ENCODE data around the gene FGD6.

DNA sequence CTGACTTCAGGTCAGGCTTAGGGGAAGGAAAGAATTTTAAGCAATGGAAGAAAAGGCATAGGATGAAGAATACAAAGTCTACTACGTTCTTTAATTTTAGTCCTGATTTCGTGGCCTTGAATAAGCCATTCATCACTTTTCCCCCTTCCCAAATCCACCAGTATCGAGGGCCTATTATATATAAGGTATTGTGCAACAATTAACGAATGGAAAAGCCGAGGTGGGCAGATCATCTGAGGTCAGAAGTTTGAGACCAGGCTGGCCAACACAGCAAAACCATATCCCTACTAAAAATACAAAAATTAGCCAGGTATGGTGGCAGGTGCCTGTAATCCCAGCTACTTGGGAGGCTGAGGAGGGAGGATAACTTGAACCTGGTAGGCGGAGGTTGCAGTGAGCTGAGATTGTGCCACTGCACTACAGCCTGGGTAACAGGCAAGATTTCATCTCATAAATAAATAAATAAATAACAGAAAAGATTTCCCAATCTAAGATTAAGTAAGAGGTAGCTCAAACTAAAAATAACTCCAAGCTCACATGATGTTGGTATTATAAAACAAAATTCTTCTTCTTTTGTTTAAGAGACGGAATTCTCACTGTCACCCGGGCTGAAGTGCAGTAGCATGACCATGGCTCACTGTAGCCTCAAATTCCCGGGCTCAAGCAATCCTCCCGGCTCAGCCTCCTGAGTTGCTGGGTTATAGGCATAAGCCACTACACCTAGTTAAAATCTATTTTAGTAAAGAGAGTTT lies 85.5 kb downstream of the FGD6 start:
- TF ChIP-seq, protein P1, sequence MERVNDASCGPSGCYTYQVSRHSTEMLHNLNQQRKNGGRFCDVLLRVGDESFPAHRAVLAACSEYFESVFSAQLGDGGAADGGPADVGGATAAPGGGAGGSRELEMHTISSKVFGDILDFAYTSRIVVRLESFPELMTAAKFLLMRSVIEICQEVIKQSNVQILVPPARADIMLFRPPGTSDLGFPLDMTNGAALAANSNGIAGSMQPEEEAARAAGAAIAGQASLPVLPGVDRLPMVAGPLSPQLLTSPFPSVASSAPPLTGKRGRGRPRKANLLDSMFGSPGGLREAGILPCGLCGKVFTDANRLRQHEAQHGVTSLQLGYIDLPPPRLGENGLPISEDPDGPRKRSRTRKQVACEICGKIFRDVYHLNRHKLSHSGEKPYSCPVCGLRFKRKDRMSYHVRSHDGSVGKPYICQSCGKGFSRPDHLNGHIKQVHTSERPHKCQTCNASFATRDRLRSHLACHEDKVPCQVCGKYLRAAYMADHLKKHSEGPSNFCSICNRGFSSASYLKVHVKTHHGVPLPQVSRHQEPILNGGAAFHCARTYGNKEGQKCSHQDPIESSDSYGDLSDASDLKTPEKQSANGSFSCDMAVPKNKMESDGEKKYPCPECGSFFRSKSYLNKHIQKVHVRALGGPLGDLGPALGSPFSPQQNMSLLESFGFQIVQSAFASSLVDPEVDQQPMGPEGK (CRISPR knock-in tag; IDR thresholded peaks at IDR 0.05; ENCODE audit: borderline replicate concordance) = no peak
- TF ChIP-seq ZFP3 (CRISPR knock-in tag; IDR thresholded peaks at IDR 0.05) (no peak), ZC3H10 (CRISPR knock-in tag; IDR thresholded peaks at IDR 0.05) (no peak), GLIS3 (CRISPR knock-in tag; IDR thresholded peaks at IDR 0.05) (no peak)
